D341Med (cell line): ENCODE data around the gene PLPP4.

Experiments used
- DNase-seq: peaks from one replicate; pipeline ENCODE4 v3.0.0; 2012; ENCODE audit warnings: low spot score

PLPP4 gene

DNA sequence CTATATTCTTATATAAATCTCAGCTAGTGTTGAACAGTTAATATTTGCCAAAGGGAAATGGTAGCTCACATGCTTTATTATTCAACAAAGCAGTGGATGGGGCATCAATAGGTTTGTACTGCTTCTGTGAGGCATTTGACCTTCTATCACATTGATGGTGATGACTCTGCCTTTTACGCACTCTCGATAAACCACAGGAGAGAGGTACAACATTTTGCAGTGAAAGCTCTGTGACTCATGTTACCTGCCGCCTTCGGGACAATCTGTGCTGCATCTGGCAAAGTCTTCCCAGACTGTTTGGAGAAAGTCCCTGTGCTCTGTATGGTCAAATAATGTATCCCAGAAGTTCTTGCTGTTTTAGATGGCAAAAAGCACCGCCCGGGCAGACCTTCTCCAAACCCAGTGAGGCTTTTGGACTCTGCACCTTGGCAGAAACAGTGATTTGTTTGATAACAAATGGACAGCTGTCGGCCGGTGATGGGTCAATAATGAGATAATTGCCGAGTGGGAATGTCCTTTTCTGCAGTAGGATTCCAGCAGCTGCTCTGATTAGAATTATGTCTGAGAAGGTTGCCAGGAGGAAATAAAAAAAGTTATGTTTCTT, 61.0 kb downstream of the PLPP4 start:
- no peak for DNase-seq

DNA sequence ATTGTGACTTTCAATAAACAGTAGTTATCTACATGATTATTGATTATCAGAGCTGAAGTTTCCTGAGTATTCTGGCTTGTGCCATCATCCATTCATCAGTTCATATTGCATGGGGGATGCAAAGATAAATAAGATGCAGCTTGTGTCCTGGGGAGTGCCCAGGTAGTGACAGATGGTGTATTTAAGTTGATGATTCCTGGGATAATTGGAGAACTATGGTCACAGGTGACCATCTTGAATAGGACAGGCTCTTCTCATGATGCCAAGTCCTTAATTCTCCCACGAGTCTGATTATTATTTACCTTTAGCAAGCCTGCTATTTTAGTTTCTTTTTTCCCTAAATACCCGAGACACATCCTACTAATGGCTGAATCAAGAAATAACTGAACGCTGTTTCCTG, 64.9 kb downstream of the PLPP4 start:
- no peak for DNase-seq

DNA sequence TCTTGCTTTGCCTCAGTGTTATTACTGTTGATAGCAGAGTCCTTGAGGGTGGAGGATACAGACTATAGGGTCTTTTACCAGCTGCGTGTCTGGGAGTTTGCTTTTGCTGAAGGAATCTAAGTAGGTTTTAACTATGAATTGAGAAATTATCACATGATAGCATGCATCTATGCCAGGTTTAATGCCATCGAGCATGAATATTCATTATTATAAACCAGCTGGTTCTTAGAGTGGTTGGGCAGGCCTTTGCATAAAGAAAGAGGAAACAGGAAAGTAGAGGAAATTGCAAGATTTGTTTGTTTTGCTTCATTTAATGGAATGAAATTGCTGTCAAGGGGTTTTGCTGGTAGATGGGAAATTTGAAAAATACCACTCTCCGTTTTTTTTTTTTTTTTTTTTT, 70.7 kb downstream of the PLPP4 start:
- DNase-seq = no peak

DNA sequence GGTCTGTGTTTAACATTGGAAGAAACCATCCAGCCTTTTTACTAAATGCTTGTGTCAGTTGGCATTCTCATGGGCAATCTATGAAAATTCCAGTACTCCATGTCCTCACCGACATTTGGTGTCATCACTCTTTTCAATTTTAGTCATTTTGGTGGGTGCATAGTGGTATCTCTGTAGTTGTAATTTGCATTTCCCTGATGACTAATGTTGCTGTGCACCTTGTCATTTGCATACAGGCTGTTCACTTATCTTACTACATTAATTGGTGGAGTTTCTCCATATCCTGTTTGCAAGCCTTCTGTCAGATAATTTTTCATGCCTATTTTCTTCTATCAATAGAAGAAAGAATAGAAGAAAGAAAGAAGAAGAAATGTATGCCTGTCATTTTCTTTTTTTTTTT, 73.7 kb downstream of the PLPP4 start:
- no peak for DNase-seq

DNA sequence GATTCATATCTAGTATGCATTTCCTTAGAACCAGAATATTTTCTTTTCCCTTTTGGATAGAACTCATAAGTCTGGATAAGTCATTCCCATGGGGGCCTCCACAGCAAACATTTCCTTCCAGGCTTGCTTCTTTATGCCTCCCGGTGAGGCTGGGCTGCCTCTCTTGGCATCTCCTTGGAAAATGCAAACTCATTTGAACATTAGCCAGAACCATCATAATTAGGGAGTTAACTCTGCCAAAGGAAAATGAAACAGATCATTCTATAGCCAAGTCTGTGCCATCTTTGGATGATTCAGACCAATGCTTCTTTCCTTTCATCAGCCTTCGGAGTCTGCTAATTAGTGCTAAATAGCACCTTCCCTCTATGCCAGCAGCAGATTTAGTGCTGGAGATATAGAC, 81.1 kb downstream of the PLPP4 start:
- no peak for DNase-seq

DNA sequence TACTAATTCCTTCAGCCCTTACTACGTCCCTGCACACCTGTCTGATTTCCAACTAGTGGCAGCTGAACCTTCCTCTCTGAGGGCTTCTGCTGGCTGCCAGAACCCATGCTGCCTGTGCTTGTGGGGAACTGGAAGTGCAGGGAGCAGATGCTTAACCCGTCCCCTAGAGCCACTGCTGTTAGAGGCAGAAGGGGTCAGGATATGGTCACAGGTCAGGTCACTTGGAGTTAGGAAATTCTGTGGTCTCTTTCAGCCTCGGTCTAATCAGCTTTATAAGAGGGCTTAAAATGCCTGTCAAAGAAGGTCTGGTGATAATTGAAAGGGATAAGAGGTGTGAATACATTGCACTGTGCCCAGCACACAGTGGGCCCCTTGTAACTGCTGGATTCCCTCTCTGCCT, 82.0 kb downstream of the PLPP4 start:
- no peak for DNase-seq

DNA sequence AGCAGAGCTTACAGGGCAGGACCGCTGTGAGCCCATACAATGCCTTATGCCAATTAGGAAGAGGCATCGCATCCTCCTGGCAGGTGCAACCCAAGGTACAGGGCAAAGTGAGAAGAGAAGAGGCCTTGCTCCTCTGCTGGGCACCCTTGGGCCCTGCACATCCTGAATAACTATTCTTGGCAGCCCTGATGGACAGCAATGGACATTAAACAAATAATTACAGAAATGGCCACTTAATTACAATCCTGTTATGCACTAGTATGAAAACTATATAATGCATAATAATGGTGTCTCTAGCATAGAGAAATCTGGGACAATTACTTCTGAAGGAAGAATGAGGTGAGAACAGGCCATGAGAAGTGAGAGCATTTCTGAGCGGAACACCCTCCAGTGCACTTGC, 83.5 kb downstream of the PLPP4 start:
- DNase-seq = no peak

DNA sequence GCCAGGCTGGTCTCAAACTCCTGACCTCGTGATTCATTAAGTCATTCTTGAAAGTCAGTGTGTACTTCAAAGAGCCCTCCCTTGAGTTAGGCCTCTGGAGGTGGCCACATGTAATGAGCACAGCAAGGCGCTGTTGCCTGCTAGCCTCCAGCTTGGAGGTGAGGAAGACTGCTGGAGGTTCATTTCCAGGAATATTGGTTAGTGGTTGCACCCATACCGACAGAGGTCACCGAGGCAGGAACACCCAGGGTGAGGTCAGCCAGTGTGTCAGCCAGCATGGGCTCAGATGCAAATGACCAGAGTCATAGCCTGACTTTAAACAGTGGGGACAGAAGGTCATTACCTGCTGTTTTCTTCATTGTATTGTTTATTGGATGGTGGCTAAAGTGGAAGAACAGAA, 85.0 kb downstream of the PLPP4 start:
- no peak for DNase-seq

DNA sequence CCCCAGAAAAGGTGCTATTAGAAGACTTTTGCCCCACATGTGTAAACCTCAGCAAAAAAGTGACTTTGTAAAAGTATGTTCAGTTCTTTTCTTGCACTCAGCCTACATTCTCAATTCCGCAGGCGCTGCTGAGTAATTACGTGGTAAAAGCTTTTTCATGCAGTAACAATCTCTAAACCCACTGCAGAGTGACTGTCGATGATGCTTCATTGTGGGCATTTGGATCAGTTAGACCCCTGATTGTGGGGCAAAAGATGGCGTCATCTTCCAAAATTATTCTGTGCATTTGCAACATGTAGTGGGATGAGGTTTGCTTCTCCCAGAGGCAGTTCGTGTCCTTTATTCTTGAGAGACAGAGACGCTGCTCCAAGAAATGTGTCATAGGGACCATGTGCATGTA, 85.6 kb downstream of the PLPP4 start:
- DNase-seq = no peak

DNA sequence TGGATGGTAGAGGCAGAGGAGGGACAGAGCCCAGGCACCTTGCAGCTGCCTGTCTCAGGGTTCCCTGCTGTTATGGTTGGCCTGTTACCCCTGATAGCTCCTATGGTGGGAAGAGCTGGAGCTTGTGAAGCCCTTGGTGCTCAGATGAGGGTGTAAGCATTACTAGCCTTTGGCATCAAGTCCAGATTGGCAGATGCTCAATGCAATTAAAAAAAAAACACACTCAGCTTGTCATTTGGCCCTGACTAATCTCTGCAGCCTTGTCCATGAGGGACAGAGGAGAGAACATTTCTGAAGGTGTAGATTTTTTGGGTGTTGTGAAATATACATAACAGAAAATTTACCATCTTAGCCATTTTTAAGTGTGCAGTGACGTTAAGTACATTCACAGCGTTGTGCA, 86.3 kb downstream of the PLPP4 start:
- no peak for DNase-seq

DNA sequence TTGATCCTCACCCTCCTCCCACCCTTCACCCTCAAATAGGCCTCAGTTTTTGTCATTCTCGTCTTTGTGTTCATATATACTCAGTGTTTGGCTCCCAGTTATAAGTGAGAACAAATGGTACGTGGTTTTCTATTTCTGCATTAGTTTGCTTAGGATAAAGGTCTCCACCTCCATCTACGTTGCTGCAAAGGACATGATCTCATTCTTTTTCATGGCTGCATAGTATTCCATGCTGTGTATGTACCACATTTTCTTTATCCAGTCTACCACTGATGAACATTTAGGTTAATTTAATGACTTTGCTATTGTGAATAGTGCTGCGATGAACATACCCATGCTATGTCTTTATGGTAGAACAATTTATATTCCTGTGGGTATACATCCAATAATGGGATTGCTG, 91.2 kb downstream of the PLPP4 start:
- DNase-seq = no peak

DNA sequence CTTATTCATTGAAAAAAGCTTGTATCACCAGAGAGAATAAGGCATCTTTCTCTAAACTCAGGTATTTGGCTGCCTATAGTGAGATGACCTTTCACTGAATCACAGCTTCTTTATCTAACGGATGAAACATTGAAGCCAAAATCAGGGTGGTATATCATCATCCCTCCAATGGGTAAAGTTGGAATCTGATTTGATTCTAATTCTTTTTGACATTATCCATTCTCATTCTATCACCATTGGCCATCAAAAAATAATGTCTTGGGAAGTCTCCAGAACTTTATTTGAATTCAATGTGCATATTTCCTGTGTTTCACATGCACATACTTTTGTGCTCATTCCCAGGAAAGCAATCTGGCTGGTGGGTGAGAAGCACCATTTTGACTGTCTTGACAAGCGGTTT, 95.2 kb downstream of the PLPP4 start:
- DNase-seq = no peak

DNA sequence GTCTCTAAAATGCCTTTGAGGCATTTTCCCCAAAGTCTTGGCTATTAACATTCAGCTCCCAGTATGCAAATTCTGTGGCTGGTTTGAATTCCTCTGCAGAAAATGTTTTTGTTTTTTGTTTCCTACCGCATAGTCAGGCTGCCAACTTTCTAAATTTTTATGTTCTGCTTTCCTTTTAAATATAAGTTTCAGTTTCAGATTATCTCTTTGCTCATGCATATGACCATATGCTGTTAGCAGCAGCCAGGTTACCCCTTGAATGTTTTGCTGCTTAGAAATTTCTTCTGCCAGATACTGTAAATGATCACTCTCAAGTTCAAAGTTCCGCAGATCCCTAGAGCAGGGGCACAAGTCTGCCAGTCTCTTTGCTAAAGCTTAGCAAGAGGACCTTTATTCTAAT, 96.9 kb downstream of the PLPP4 start:
- no peak for DNase-seq

DNA sequence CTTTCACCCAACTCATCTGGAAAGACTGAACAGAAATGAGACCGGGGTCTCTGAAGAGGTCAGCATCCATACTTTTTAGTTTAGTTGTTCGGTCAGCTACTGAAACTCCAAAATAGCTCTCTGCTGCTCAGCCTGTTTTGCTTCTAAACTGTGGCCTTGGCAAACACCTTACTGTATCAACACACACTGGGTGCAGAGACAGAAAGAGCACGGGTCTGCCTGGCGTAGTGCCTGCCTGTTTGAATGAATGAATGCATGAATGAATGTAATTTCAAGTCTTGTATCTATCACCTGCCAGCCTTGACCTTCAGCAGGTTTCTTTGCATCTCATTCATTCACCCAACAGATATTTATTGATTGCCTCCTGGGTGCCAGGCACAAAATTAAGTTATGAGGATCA, 98.4 kb downstream of the PLPP4 start:
- DNase-seq = no peak

DNA sequence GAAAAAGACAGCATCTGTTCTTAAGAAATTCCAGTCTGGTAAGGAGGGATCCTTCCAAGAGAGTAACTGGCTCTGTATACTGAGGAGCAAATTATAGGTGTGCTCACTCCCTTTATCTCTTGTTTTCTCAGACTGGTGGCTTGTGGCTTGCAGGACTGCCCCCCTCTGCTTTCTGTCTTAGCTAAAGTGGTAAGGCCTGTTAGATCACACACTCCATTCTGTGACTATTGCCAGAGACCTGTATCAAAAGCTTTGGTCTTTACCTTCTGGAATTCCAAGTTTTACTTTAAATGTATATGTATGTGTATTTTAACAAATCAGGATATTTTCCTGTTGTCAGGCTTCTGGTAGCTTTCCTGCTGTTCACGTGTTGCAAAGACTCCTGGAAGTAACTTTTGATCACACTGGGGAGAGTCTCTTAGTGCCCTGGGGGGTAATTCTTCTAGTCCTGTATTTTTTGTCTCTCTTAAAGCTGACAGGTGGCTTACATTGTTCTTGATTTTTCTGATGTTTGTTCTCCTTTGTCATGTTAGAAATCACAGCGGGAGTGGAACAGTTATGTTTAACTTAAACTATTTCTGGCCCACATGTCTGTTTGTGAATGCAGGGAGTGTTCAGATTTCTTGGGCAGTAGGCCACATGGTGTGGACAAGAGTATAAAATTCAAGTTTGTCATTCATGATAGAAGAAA, 99.0 kb downstream of the PLPP4 start:
- no peak for DNase-seq

DNA sequence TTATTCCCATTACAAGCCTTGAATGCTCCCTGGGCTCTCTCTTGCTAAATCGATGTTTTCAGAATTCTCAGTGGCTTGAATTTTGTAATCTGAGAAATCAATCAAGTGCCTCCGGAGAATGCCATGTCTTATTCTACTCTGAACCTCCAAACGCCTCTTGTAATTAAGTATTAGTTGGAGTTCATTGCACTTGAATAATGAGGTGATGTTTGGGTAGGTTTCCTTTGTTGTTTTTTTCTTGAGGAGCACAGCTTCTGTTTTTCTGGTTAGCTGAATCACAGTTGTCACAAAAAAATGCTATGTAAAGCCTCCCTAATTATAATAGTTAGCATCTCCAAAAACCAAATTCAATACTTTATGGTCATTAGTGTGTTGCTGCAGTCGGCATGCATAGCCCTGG, 100.3 kb downstream of the PLPP4 start:
- no peak for DNase-seq

DNA sequence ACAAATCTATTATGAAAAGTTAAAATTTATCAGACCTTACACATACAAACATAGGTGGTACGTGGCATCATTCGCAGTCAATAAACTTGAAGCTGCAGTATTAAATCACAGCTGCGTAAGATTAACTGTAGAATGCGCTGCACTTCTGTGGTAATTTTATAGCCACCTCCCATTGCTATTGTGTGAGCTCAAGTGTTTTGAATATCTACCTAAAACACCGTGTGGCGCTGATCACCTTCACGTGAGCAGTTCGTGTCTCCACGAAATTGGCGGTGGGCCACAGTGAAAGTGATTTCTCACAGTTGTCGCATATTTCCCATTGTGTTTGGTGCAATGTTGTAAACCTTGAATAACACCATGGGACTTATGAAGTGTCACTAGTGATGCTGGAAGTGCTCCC, 102.8 kb downstream of the PLPP4 start:
- DNase-seq = no peak

DNA sequence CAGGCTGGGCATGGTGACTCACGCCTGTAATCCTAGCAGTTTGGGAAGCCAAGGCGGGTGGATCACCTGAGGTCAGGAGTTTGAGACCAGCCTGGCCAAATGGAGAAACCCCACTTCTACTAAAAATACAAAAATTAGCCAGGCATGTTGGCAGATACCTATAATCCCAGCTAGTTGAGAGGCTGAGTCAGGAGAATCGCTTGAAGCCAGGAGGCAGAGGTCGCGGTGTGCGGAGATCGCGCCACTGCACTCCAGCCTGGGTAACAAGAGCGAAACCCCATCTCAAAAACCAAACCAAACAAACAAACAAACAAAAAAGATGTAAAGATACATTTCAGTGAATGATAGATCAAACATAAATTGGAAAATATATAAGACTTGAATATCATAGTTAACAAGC, 105.9 kb downstream of the PLPP4 start:
- no peak for DNase-seq

DNA sequence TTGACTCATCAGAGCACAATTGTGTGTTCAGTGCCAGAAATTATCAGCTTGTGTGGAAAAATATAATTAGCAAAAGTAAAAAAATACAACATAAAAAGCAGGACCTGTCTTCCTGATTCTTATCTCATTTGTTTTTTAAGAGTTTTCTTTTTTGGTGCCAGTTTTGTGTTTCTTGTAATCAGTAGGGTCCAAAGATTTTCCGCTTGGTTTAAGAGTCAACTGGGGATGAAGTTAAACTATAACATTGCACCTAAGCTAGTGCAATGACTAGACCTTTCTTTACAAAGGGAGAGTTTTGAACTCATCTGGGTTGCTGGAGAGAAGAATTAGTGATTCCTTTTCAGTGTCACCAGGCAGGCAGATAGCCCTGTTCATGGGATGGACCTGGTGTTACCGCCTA, 113.4 kb downstream of the PLPP4 start:
- DNase-seq = no peak

DNA sequence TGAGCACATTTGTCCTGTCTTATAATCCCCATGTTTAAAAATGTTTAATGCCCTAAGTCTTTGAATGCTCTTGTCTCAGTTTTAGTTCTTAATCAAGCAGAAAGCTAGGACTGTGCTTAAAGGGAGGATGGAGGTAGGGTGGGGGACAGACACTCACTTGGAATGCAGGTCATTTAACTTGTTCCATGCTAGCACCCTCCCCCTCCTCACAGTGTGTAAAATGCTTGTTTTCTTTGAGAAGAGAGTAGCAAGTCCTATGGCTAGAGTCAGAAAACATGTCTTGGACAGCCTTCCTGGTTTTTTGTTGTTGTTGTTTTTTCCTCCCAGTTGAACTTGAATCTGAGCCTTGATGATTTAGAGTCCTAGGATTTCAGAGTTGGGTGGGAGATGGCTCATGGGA, 114.2 kb downstream of the PLPP4 start:
- DNase-seq = no peak

DNA sequence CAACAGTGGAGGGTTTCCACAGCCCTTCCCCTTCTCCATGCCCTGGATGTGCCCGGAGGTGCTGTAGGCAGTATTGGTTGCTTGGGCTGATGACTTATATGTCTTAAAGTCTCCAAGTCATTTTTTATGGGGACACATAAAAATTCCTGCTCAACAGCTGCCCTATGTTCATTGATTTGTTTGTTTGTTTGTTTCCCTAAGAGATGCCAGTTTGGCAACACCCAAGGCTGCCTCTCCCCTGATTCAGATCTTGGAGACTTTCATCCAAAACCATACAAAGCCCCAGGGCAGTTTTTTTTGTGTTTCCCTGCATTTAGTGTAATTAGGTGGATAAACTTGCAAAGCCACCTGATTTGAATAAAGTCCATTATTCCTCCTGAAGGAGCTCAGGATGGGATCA, 115.3 kb downstream of the PLPP4 start:
- DNase-seq = no peak

DNA sequence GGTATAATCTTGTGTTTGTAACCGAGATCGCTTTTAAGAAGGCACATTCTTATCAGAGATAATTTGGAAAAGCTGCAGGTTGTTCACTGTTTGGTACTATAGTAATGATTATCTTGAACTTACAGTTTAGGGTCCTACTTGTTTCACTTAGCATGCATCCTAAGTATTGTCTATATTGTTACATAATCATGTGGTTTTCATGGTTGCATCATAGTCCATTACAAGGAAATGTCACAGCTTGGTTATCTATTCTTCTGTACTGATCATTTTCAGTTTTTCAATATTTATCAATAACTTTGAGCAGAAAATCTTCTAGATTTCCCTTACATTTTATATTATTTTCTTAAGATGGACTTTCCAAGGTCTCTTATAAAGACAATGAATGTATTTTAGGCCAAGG, 116.3 kb downstream of the PLPP4 start:
- no peak for DNase-seq

DNA sequence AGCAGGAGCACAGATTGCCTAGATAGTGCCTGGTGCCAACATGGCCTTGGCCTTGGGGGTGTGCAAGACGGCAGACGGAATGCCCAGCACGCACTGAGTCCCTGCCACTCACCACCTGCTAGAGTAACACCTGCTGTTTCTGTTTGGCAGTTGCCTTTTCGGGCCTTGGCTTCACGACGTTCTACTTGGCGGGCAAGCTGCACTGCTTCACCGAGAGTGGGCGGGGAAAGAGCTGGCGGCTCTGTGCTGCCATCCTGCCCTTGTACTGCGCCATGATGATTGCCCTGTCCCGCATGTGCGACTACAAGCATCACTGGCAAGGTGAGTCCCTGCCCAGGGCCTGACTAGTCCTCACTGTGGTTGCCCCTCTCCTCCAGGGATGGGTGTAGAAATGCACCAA, 118.0 kb downstream of the PLPP4 start:
- no peak for DNase-seq

DNA sequence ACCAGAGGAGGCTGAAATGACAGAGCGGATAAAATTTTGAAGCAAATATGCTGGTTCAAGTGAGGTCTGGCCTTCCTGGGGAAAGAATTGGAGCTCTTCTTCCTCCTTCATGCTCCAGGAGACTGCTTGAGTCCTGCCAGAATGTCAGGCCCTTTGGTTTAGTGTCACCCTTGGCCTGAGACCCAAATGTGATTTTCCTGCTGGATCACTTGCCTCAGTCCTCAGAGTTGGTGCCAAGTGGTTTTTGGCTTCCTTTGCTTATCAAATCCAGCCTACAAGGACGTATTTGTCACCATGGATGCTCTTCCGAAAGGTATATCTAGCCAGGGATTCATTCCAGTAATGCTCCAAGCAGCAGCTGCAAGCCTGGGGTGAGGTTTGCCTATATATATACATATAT, 118.4 kb downstream of the PLPP4 start:
- no peak for DNase-seq

DNA sequence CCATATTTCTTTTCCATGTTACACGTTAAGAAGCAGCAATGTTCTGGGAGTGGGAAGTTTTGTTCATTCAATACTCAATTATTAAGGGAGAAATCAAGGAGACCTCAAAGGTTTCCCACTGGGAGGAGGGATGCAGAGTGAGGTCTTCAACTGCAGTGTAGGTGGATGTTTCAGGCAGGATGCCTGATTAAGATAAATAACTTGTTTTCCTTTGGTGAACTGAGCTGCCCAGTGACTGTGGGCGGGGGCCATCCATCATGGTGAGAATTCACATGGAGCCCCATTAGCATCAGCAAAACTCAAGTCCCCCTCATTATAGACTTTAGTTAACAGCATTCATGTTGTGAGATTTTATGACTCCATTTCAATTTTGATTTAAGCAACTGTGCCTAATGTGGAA, 121.1 kb downstream of the PLPP4 start:
- DNase-seq = no peak
